ENCODE data around the gene SELL.

DNA sequence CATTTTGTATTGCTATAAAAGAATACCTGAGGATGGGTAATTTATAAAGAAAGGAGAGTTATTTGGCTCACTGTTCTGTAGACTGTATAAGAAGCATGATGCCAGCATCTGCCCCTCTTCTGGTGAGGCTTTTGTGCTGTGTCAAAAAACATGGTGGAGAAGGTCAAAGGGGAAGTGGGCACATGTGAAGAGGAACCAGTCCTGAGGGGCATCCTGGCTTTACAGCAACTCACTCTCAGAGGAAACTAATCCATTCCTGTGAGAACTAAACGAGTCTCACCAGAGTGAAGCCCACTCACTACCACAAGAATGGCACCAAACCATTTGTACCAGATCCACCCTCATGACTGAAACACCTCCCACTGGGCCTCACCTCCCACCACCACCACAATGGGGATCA, 62.7 kb downstream of the SELL start:
- no peak for TF ChIP-seq YY1 (IDR thresholded peaks at IDR 0.05; ENCODE audit: insufficient read depth, insufficient read length)
- no peak for TF ChIP-seq ZNF274 (IDR thresholded peaks at IDR 0.05; ENCODE audit: low read depth, low read length)

Measured in NT2/D1 (cell line).